ENCODE data around the gene ZNF35.
"Not testable (repeated sequence)": the region's sequence is repeated elsewhere in the genome, so short reads cannot be mapped to it uniquely, and the experiment has no call there.

ZNF35 gene

DNA sequence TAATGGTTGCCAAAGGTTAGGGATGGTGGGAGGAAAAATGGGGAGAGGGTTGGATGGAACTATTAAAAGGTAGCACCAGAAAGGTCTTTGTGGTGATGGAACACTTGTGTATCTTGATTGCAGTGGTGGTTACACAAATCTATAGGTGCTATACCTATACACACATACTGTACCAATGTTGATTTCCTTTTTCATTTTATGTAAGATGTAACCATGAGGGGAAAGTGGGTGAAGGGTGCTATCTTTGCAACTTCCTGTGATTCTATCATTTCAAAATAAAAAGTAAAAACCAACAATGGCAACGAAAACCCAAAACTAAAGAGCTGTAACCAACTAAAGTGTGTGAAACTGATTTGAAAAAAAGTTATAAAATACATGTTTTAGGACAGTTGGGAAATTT is 761 bp upstream of the ZNF35 start:
- TF ChIP-seq POLR2AphosphoS5 (IDR thresholded peaks at IDR 0.05; ENCODE audit: borderline replicate concordance, low read depth, low read length): no peak
- no peak for TF ChIP-seq EZH2 (IDR thresholded peaks at IDR 0.05)
- Histone ChIP-seq H3K36me3 (ENCODE audit: insufficient read depth, low read length) (peaks cover 35% of the 10 kb centered on the region), H3K9me3 (ENCODE audit: low read depth, low read length) (peaks cover 5% of the 10 kb centered on the region), H3K4me3 (peak overlapping the region; percentile 83), H3K9ac (ENCODE audit: insufficient read length) (peak overlapping the region; percentile 83), H3K27ac (no peak overlapping the region)
- DNase-seq (ENCODE audit: low read depth, low spot score): no peak

DNA sequence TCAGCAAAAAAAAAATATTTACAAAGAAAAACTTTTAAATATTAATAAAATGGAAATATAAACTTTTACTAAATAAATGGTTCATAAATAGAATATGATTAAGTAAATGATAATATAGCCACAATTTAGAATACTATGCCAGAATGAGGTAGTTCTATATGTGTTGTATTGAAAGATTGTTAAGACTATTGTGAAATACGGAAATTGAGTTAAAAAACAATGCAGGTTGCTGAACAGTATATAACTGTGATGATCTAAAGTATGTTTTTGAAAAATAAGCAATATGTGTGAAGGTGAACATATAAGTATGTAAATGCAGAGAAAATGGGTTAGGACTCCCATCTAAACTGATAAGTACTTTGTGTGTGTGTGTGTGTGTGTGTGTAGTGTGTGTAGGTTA is 1.2 kb downstream of the ZNF35 start:
- H3K9me3 ChIP-seq (ENCODE audit: low read depth, low read length): no peaks in the 10 kb centered on the region

DNA sequence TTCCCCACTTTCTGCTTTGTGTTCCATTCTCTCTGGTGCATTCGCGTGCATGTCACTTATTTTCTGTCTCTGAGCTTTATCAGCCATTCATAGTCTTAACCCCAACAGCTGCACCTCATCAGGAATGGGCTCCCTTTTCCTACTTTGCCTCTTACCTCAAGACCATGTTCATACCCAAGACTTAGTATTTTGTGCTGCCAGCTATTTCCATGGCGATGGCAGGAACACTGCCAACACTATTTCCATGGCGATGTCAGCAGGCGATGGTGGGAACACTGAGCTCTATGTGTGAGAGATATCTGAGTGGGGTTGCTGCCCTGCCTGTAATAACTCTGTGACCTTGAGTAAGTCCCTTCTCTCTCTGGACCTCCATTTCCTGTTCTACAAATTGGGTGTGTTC is 5.5 kb downstream of the ZNF35 start:
- H3K9me3 ChIP-seq (ENCODE audit: low read depth, low read length): no peaks in the 10 kb centered on the region
- TF ChIP-seq EZH2 (IDR thresholded peaks at IDR 0.05): no peak
- TF ChIP-seq POLR2AphosphoS5 (IDR thresholded peaks at IDR 0.05; ENCODE audit: borderline replicate concordance, low read depth, low read length): no peak
- no peak for TF ChIP-seq FOXP2 (optimal IDR thresholded peaks at IDR 0.05; ENCODE audit: control extremely low read depth, extremely low read length, insufficient read depth)
- DNase-seq (ENCODE audit: low read depth, low spot score): no peak
- no peak overlapping the region for H3K27ac ChIP-seq
- H3K9ac ChIP-seq (ENCODE audit: insufficient read length): no peak overlapping the region
- peaks cover 71% of the 10 kb centered on the region for H3K36me3 ChIP-seq (ENCODE audit: insufficient read depth, low read length)
- no peak overlapping the region for H3K4me3 ChIP-seq

More for the DNA sequence above, 1.2 kb downstream of the ZNF35 start:
- Histone ChIP-seq H3K9ac (ENCODE audit: insufficient read length) (no peak overlapping the region), H3K4me3 (no peak overlapping the region; the same call in 1 of the 2 replicates), H3K27ac (no peak overlapping the region), H3K36me3 (ENCODE audit: insufficient read depth, low read length) (peaks cover 39% of the 10 kb centered on the region)
- DNase-seq (ENCODE audit: low read depth, low spot score): no peak
- TF ChIP-seq EZH2 (IDR thresholded peaks at IDR 0.05): no peak
- TF ChIP-seq POLR2AphosphoS5 (IDR thresholded peaks at IDR 0.05; ENCODE audit: borderline replicate concordance, low read depth, low read length): no peak

DNA sequence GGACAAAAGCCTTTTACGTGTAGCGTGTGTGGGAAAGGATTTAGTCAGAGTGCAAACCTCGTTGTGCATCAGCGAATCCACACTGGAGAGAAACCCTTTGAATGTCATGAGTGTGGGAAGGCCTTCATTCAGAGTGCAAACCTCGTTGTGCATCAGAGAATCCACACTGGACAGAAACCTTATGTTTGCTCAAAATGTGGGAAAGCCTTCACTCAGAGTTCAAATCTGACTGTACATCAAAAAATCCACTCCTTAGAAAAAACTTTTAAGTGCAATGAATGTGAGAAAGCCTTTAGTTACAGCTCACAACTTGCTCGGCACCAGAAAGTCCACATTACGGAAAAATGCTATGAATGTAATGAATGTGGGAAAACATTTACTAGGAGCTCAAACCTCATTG is 10.5 kb downstream of the ZNF35 start:
- no peak overlapping the region for H3K27ac ChIP-seq

DNA sequence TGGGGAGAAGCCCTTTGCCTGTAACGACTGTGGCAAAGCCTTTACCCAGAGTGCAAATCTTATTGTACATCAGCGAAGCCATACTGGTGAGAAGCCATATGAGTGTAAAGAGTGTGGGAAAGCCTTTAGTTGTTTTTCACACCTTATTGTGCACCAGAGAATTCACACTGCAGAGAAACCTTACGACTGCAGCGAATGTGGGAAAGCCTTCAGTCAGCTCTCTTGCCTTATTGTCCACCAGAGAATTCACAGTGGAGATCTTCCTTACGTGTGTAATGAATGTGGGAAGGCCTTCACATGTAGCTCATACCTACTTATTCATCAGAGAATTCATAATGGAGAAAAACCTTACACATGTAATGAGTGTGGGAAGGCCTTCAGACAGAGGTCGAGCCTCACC is 10.9 kb downstream of the ZNF35 start:
- Histone ChIP-seq H3K9me3 (ENCODE audit: low read depth, low read length) (no peaks in the 10 kb centered on the region), H3K36me3 (ENCODE audit: insufficient read depth, low read length) (peaks cover 50% of the 10 kb centered on the region), H3K27ac (no peak overlapping the region), H3K4me3 (no peak overlapping the region), H3K9ac (ENCODE audit: insufficient read length) (no peak overlapping the region)
- DNase-seq (ENCODE audit: low read depth, low spot score): no peak
- TF ChIP-seq POLR2AphosphoS5 (IDR thresholded peaks at IDR 0.05; ENCODE audit: borderline replicate concordance, low read depth, low read length) (no peak), EZH2 (IDR thresholded peaks at IDR 0.05) (no peak), FOXP2 (optimal IDR thresholded peaks at IDR 0.05; ENCODE audit: control extremely low read depth, extremely low read length, insufficient read depth) (no peak)

More for the DNA sequence above, 10.5 kb downstream of the ZNF35 start:
- TF ChIP-seq EZH2 (IDR thresholded peaks at IDR 0.05) (no peak), POLR2AphosphoS5 (IDR thresholded peaks at IDR 0.05; ENCODE audit: borderline replicate concordance, low read depth, low read length) (no peak), FOXP2 (optimal IDR thresholded peaks at IDR 0.05; ENCODE audit: control extremely low read depth, extremely low read length, insufficient read depth) (no peak)
- DNase-seq (ENCODE audit: low read depth, low spot score): no peak
- Histone ChIP-seq H3K9me3 (ENCODE audit: low read depth, low read length) (no peaks in the 10 kb centered on the region), H3K36me3 (ENCODE audit: insufficient read depth, low read length) (peaks cover 55% of the 10 kb centered on the region), H3K4me3 (no peak overlapping the region), H3K9ac (ENCODE audit: insufficient read length) (no peak overlapping the region)

DNA sequence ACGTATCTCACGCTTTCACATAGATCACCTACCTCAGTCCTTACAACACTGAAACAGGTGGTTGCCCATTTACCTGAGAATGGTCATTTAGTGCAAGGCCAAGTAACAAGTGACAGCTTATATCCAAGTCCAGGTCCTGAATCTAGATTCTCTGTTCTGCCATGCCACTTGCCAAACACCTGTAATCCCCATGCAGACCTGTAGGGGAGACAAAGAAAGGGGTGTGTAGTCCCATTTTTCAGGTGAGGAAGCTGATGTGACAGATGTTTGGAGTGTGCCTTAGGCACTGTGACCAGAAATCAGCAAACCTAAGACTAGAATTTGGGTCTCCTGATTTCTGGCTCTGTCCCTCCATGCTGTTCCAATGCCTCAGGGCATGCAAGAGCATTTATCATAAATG is 12.7 kb downstream of the ZNF35 start:
- no peak for TF ChIP-seq FOXP2 (optimal IDR thresholded peaks at IDR 0.05; ENCODE audit: control extremely low read depth, extremely low read length, insufficient read depth)
- TF ChIP-seq POLR2AphosphoS5 (IDR thresholded peaks at IDR 0.05; ENCODE audit: borderline replicate concordance, low read depth, low read length): no peak
- TF ChIP-seq EZH2 (IDR thresholded peaks at IDR 0.05): no peak
- Histone ChIP-seq H3K9me3 (ENCODE audit: low read depth, low read length) (no peaks in the 10 kb centered on the region), H3K27ac (no peak overlapping the region), H3K4me3 (no peak overlapping the region), H3K36me3 (ENCODE audit: insufficient read depth, low read length) (peaks cover 39% of the 10 kb centered on the region), H3K9ac (ENCODE audit: insufficient read length) (no peak overlapping the region)
- DNase-seq (ENCODE audit: low read depth, low spot score): no peak

DNA sequence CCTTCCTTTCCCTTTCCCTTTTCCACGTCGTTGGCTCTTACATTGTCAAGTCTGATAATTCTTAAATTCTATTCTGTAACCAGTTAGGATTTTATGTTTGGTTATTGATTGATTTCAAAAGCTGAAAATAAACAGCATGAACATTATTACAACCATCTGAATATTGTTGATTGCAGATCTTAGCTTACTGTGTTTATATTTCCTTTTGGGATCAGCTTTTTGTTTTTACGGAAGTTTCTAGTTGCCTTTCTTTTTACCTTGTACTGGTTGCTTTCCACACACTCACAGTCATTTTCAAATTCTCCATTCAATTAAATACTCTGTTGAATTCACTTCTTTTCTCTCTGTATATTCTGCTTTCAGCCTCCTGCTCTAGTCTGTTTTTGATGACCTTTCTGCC is 16.6 kb downstream of the ZNF35 start:
- TF ChIP-seq POLR2AphosphoS5 (IDR thresholded peaks at IDR 0.05; ENCODE audit: borderline replicate concordance, low read depth, low read length): no peak
- no peak for TF ChIP-seq EZH2 (IDR thresholded peaks at IDR 0.05)
- TF ChIP-seq FOXP2 (optimal IDR thresholded peaks at IDR 0.05; ENCODE audit: control extremely low read depth, extremely low read length, insufficient read depth): no peak
- Histone ChIP-seq H3K27ac (no peak overlapping the region), H3K9ac (ENCODE audit: insufficient read length) (no peak overlapping the region), H3K4me3 (no peak overlapping the region), H3K36me3 (ENCODE audit: insufficient read depth, low read length) (peaks cover 6% of the 10 kb centered on the region; the same call in 1 of the 2 replicates), H3K9me3 (ENCODE audit: low read depth, low read length) (no peaks in the 10 kb centered on the region)
- DNase-seq (ENCODE audit: low read depth, low spot score): no peak

DNA sequence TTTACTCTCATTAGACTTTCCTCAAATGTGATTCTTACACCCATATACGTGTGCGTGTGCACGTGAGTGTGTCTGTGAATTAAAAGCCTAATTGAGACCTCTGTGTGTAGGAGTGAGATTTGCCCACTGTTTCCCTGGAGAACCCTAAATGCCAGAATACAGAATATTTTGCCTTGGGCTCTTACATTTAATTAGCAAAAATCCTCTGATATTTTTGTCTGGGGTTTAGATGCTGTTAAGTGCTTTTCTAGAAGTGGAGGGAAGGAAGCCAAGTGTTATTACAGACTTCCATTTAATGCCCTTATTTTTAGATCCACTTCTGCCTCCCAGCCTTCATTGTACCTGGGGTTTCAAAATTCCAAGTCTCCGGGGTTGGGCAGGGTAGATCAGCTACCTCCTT is 17.8 kb downstream of the ZNF35 start:
- Histone ChIP-seq H3K36me3 (ENCODE audit: insufficient read depth, low read length) (no peaks in the 10 kb centered on the region), H3K4me3 (no peak overlapping the region), H3K9me3 (ENCODE audit: low read depth, low read length) (no peaks in the 10 kb centered on the region), H3K9ac (ENCODE audit: insufficient read length) (no peak overlapping the region), H3K27ac (no peak overlapping the region)
- no peak for TF ChIP-seq FOXP2 (optimal IDR thresholded peaks at IDR 0.05; ENCODE audit: control extremely low read depth, extremely low read length, insufficient read depth)
- TF ChIP-seq POLR2AphosphoS5 (IDR thresholded peaks at IDR 0.05; ENCODE audit: borderline replicate concordance, low read depth, low read length): no peak
- TF ChIP-seq EZH2 (IDR thresholded peaks at IDR 0.05): no peak
- DNase-seq (ENCODE audit: low read depth, low spot score): no peak

DNA sequence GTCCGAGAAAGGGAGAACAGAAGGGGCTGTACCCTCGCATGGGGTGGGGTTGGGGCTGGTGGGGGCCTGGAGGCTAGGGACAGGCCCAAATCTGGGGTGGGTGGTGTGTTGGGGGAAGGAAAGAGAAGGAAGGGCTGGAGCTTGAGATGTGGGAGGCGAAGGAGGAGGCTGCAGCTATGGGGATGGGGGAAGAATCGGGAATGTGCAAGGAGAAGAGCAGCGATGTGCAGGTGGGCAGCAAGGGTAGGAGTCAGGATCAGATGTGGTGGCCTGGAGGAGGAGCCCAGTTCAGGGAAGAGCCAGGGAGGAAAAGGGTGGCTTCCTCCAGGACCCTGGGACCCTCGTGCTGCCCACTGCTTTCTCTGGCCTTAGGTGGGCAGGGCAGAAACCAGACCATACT is 21.2 kb downstream of the ZNF35 start:
- H3K4me3 ChIP-seq: no peak overlapping the region
- no peaks in the 10 kb centered on the region for H3K9me3 ChIP-seq (ENCODE audit: low read depth, low read length)
- TF ChIP-seq POLR2AphosphoS5 (IDR thresholded peaks at IDR 0.05; ENCODE audit: borderline replicate concordance, low read depth, low read length) (no peak), FOXP2 (optimal IDR thresholded peaks at IDR 0.05; ENCODE audit: control extremely low read depth, extremely low read length, insufficient read depth) (no peak), EZH2 (IDR thresholded peaks at IDR 0.05) (no peak)
- H3K36me3 ChIP-seq (ENCODE audit: insufficient read depth, low read length): no peaks in the 10 kb centered on the region
- no peak overlapping the region for H3K9ac ChIP-seq (ENCODE audit: insufficient read length)
- DNase-seq (ENCODE audit: low read depth, low spot score): no peak
- no peak overlapping the region for H3K27ac ChIP-seq

DNA sequence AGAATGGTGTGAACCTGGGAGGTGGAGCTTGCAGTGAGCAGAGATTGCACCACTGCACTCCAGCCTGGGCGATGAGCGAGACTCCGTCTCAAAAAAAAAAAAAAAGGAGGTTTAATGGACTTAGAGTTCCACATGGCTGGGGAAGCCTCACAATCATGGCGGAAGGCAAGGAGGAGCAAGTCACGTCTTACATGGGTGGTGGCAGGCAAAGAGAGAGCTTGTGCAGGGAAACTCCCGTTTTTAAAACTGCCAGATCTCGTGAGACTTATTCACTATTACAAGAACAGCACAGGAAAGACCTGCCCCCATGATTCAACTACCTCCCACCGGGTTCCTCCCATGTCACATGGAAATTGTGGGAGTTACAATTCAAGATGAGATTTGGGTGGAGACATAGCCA is 24.9 kb downstream of the ZNF35 start:
- H3K9ac ChIP-seq (ENCODE audit: insufficient read length); DNase-seq (ENCODE audit: low read depth, low spot score); H3K36me3 ChIP-seq (ENCODE audit: insufficient read depth, low read length); H3K4me3 ChIP-seq; H3K27ac ChIP-seq; H3K9me3 ChIP-seq (ENCODE audit: low read depth, low read length): not testable (repeated sequence)

All from SK-N-MC (cell line).